Uterus (tissue), 2 donors: ENCODE data around the gene EGFLAM.

ENCODE experiments used
- POLR2A ChIP-seq, 2 donors: fragments of 450-650 bp; IDR thresholded peaks; one replicate each; pipeline ENCODE4 v1.6.1; 2016; ENCODE audit warnings: antibody characterized with exemption in 2 of 2, mild to moderate bottlenecking in 1 of 2, moderate library complexity in 1 of 2
- TF ChIP-seq, protein P1 (sequence below), 4 experiments: fragments of 200-600 bp in 2 of 4; fragments of 450-650 bp in 2 of 4; sonication (generic) in 2 of 4; IDR thresholded peaks; one replicate each; pipeline ENCODE4 v1.5.1; 2016 to 2019; ENCODE audit warnings: antibody characterized with exemption in 4 of 4, mild to moderate bottlenecking in 2 of 4, moderate library complexity in 1 of 4

DNA sequence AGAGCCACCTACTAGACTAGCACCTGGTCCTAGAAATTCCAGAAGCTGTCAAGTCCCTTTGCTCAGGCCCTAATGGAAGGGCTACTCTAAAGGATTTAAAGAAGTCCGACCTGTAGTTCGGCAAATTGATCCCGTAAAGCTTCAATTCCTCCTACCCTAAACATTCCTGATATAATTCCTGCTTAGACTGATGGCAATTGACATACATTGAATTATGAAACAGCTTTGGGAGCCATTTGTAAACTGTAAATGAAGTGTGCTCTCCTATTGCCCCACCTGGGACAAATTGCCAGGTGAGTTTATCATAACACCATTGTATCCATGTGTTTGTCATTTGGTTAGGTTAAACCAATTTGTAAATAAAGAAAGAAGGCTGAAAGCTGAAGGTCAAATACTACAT, 104.4 kb downstream of the EGFLAM start:
- TF ChIP-seq, protein P1, sequence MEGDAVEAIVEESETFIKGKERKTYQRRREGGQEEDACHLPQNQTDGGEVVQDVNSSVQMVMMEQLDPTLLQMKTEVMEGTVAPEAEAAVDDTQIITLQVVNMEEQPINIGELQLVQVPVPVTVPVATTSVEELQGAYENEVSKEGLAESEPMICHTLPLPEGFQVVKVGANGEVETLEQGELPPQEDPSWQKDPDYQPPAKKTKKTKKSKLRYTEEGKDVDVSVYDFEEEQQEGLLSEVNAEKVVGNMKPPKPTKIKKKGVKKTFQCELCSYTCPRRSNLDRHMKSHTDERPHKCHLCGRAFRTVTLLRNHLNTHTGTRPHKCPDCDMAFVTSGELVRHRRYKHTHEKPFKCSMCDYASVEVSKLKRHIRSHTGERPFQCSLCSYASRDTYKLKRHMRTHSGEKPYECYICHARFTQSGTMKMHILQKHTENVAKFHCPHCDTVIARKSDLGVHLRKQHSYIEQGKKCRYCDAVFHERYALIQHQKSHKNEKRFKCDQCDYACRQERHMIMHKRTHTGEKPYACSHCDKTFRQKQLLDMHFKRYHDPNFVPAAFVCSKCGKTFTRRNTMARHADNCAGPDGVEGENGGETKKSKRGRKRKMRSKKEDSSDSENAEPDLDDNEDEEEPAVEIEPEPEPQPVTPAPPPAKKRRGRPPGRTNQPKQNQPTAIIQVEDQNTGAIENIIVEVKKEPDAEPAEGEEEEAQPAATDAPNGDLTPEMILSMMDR (IDR thresholded peaks at IDR 0.05), result no peak
- TF ChIP-seq POLR2A (IDR thresholded peaks at IDR 0.05), result no peak
